GM12891 (cell line): Measurements from ENCODE around the gene SCAF1.

Source experiments
- DNase-seq: peaks from one replicate; pipeline ENCODE4 v3.0.0; 2011; ENCODE audit warnings: low spot score; ENCODE audit not compliant: insufficient read length
- FAIRE-seq: peaks from 2 replicates; lab custom pipeline; 2011; peaks lifted over from hg19 to GRCh38; lab: Jason Lieb, UNC
- PAX5 ChIP-seq: IDR thresholded peaks from 2 replicates; pipeline ENCODE4 v1.6.1; 2011; ENCODE audit warnings: low read length, moderate library complexity, mild to moderate bottlenecking; ENCODE audit not compliant: insufficient read depth, severe bottlenecking
- POLR2A ChIP-seq: IDR thresholded peaks from 2 replicates; pipeline ENCODE4 v1.6.1; 2011; ENCODE audit warnings: low read depth, low read length, control low read depth
- POLR2AphosphoS5 ChIP-seq: IDR thresholded peaks from 2 replicates; pipeline ENCODE4 v1.6.1; 2011; ENCODE audit warnings: low read depth, low read length, control low read depth
- POU2F2 ChIP-seq: IDR thresholded peaks from 2 replicates; pipeline ENCODE4 v1.6.1; 2011; ENCODE audit warnings: low read depth, mild to moderate bottlenecking, control low read depth, low read length, moderate library complexity
- SPI1 ChIP-seq: IDR thresholded peaks from 2 replicates; pipeline ENCODE4 v1.6.1; 2011; ENCODE audit warnings: low read depth, low read length, control low read depth
- TAF1 ChIP-seq: IDR thresholded peaks from 2 replicates; pipeline ENCODE4 v1.6.1; 2011; ENCODE audit warnings: low read depth, low read length, control low read depth

SCAF1 gene

DNA sequence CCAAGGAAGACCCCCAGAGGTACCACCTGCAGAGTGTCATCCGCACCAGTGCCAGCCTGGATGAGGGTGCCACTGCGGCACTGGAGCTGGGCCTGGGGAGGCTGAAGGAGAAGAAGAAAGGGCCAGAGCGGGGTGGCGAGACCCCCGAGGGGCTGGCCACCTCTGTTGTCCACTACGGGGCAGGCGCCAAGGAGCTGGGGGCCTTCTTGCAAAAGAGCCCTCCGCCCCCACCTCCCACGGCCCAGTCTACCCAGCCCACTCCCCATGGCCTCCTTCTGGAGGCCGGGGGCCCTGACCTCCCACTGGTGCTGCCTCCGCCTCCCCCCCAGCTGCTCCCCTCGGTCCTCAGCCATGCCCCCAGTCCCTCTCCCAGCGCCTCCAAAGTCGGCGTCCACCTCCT is 45.6 kb upstream of the SCAF1 start:
- no peak for FAIRE-seq
- DNase-seq: no peak
- TF ChIP-seq SPI1 (no peak), POLR2A (no peak), POU2F2 (no peak), PAX5 (no peak), POLR2AphosphoS5 (no peak), TAF1 (no peak)

DNA sequence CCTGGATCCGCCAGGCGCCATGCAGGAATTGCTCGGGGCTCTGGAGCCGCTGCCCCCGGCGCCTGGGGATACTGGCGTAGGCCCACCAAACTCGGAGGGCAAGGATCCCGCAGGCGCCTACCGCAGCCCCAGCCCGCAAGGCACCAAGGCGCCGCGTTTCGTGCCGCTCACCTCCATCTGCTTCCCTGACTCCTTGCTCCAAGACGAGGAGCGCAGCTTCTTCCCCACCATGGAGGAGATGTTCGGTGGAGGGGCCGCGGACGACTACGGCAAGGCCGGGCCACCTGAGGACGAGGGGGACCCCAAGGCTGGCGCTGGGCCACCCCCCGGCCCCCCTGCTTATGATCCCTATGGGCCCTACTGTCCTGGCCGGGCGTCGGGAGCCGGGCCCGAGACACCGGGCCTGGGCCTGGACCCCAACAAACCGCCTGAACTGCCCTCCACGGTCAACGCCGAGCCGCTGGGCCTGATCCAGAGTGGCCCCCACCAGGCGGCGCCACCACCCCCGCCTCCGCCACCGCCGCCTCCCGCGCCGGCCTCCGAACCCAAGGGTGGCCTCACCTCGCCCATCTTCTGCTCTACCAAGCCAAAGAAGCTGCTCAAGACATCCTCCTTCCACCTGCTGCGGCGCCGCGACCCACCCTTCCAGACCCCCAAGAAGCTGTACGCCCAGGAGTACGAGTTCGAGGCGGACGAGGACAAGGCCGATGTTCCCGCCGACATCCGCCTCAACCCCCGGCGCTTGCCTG is 44.9 kb upstream of the SCAF1 start:
- no peak for FAIRE-seq
- TF ChIP-seq POLR2AphosphoS5 (no peak), SPI1 (no peak), TAF1 (no peak), PAX5 (no peak), POLR2A (no peak), POU2F2 (no peak)
- DNase-seq: no peak

DNA sequence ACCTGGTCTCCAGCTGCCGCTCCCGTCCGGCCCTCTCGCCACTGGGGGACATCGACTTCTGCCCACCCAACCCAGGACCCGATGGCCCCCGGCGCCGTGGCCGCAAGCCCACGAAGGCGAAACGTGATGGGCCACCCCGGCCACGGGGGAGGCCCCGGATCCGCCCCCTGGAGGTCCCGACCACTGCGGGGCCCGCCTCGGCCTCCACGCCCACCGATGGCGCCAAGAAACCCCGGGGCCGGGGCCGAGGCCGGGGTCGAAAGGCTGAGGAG is 44.4 kb upstream of the SCAF1 start:
- DNase-seq (no peak), FAIRE-seq (no peak)
- TF ChIP-seq POLR2A (no peak), TAF1 (no peak)

DNA sequence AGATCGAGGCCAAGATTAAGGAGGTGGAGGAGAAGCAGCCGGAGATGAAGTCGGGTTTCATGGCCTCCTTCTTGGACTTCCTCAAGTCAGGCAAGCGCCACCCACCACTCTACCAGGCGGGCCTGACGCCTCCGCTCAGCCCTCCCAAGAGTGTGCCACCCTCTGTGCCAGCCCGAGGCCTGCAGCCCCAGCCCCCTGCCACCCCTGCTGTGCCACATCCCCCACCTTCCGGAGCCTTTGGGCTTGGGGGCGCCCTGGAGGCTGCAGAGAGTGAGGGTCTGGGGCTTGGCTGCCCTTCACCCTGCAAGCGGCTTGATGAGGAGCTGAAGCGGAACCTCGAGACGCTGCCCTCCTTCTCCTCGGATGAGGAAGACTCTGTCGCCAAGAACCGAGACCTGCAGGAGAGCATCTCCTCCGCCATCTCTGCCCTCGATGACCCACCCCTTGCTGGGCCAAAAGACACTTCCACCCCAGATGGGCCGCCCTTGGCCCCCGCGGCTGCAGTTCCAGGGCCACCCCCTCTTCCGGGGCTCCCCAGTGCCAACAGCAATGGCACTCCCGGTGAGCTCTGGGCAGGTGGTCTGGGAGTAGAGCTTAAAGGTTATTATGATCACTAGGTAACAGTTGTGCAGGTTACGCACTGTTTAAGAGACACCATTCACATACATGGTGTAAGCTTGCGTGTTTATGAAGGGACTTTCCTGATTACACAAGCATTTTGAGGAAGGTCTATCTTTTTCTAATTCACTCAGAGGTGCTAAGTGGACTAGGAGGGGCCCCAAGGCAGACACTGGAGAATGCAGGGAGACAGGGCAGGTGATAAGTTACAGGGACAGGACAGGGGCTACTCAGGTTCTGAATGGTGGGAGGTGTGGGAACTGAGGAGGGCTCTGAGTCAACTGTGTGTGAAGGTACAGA is 42.4 kb upstream of the SCAF1 start:
- DNase-seq (no peak), FAIRE-seq (no peak)
- TF ChIP-seq POLR2AphosphoS5: no peak
- no peak for TF ChIP-seq POU2F2
- TF ChIP-seq POLR2A: no peak
- TF ChIP-seq PAX5: no peak
- no peak for TF ChIP-seq SPI1
- no peak for TF ChIP-seq TAF1

DNA sequence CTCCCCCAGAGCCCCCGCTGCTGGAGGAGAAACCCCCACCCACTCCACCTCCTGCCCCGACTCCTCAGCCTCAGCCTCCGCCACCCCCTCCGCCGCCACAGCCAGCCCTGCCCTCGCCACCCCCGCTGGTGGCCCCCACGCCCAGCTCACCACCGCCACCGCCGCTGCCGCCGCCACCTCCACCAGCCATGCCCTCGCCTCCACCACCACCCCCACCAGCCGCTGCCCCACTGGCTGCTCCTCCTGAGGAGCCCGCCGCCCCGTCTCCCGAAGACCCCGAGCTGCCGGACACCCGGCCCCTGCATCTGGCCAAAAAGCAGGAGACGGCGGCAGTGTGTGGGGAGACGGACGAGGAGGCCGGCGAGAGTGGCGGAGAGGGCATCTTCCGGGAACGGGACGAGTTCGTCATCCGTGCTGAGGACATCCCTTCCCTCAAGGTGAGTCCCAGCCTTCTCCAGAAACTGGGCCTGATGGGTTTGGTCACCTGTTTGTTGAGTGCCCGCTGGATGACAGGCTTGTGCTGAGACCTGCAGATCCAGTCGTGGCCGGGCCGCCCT is 40.4 kb upstream of the SCAF1 start:
- DNase-seq (no peak), FAIRE-seq (no peak)
- TF ChIP-seq POLR2A (no peak), TAF1 (no peak), POU2F2 (no peak), POLR2AphosphoS5 (no peak), SPI1 (no peak), PAX5 (no peak)

DNA sequence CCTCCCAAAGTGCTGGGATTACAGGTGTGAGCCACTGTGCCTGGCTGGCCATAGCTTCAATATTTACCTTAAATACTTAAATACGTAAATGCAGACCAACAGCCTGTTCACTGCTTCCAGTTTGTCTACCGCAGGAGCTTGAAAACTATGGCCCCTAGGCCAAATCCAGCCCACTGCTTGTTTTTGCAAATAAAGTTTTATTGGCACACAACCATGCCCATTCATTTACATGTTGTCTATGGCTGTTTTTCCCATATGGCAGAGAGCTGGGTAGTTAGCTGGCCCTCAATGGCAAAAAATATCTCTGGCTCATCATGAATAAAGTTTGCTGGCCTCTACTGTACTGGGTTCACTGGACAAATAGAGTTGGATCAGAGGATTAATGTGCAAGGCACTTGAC is 39.2 kb upstream of the SCAF1 start:
- no peak for FAIRE-seq
- no peak for TF ChIP-seq POLR2A
- TF ChIP-seq POLR2AphosphoS5: no peak
- no peak for TF ChIP-seq POU2F2
- no peak for TF ChIP-seq SPI1
- no peak for TF ChIP-seq TAF1
- TF ChIP-seq PAX5: no peak
- DNase-seq: no peak

DNA sequence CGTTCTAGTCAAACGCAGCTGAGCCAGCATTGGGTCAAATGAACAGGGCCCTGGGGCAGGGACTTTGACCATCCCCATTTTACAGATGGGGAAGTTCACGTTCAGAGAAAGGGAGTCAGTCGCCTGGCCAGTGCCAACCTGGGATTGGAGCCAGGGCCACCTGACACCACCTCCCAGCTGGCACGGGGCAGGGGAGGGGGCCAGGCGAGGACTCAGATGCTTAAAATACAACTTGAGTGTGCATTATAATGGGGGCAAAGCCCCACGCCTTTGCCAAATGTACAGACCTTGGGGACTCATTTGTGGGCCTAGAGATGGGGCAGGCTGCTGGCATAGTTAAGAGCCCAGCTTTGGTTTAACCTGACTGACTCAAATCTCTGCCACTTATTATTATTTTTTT is 36.4 kb upstream of the SCAF1 start:
- DNase-seq (no peak), FAIRE-seq (no peak)
- no peak for TF ChIP-seq PAX5
- TF ChIP-seq TAF1: no peak
- TF ChIP-seq POU2F2: no peak
- no peak for TF ChIP-seq POLR2AphosphoS5
- no peak for TF ChIP-seq POLR2A
- no peak for TF ChIP-seq SPI1

DNA sequence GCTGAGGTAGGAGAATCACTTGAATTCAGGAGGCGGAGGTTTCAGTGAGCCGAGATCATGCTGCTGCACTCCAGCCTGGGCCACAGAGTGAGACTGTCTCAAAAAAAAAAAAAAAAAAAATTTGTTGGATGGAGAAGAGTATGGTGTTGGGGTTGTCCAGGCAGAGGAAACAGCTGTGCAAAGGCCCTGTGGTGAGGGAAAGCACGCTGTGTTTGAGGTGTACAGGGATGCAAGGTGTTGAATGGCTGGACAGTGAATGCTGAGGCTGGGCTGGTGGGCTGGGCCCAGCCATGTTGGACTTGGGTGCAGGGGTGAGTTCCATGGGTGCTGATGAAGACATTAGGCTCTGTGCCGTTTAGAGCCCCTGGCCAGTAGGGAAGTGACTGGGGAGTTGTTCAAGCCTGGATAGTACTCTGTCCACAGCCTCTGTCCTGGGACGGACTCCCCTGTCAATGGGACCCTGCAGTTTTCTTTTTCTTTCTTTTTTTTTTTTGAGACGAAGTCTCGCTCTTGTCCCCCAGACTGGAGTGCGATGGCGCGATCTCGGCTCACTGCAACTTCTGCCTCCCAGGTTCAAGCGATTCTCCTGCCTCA is 32.4 kb upstream of the SCAF1 start:
- DNase-seq: no peak
- TF ChIP-seq POLR2AphosphoS5 (no peak), POLR2A (no peak), TAF1 (no peak), POU2F2 (no peak), PAX5 (no peak), SPI1 (no peak)
- no peak for FAIRE-seq

DNA sequence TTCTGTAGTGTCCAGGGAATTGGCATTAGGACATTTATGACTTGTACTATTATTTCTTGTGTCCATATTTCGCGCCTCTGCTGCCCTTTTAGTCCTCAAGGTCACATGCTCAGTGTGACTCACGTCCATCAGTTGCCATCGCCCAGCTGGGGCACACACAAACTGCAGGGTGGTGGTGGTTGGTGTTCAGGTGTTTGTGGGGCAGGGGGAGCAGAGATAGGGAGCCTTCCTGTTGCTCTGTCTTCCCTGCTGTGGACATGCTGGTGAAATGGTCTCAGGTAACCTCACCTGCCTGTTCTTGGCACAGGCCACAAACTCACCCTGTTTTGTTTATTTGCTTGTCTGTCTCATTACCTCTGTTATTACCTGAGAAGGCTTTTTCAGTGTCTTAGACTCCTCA is 28.6 kb upstream of the SCAF1 start:
- FAIRE-seq (no peak), DNase-seq (no peak)
- no peak for TF ChIP-seq PAX5
- no peak for TF ChIP-seq TAF1
- TF ChIP-seq SPI1: no peak
- TF ChIP-seq POLR2AphosphoS5: no peak
